H1 (cell line): ENCODE measurements around the gene INSM1. TPM values are rescaled to one million over a fixed set of nuclear protein-coding genes. Genes with fewer than 3 reads are reported as not detected.

Source experiments
- CTCF ChIA-PET: fragments of 300-600 bp; sonication (Branson Sonifier 250); formaldehyde crosslinking; loops from one replicate; lab custom pipeline; 2021; ENCODE audit not compliant: partially characterized antibody; lab: Charles Lee
- POLR2A ChIA-PET: fragments of 300-600 bp; sonication (Branson Sonifier 250); formaldehyde crosslinking; loops from one replicate; lab custom pipeline; 2021; ENCODE audit warnings: inconsistent platforms; ENCODE audit not compliant: partially characterized antibody; lab: Charles Lee
- DNase-seq, 2 experiments: peaks; one replicate each; pipeline versions ENCODE4 v3.0.0 to v3.0.0-alpha.2; 2010 to 2022; ENCODE audit warnings: low spot score in 2 of 2, low read depth in 1 of 2, mixed read lengths in 1 of 2
- FAIRE-seq: peaks from 2 replicates; lab custom pipeline; 2011; peaks lifted over from hg19 to GRCh38; lab: Jason Lieb, UNC
- H2AFZ ChIP-seq: 2 replicates; pipeline ENCODE4 v1.8.1; 2012; ENCODE audit warnings: low read length, inconsistent platforms
- H2AK5ac ChIP-seq: 2 replicates; pipeline ENCODE4 v1.6.1; 2013; ENCODE audit warnings: low read depth, low read length
- H2BK120ac ChIP-seq: replicated peaks from 2 replicates; pipeline ENCODE3; 2013; ENCODE audit warnings: low read depth, low read length, inconsistent platforms
- H2BK12ac ChIP-seq: 2 replicates; pipeline ENCODE4 v1.6.1; 2013; ENCODE audit warnings: low read depth, low read length
- H2BK15ac ChIP-seq: 2 replicates; pipeline ENCODE4 v1.6.1; 2013; ENCODE audit warnings: low read length
- H2BK20ac ChIP-seq: 2 replicates; pipeline ENCODE4 v1.6.1; 2013; ENCODE audit warnings: low read length
- H2BK5ac ChIP-seq: 2 replicates; pipeline ENCODE4 v1.6.1; 2013; ENCODE audit warnings: low read depth, low read length
- H3K14ac ChIP-seq: 2 replicates; pipeline ENCODE4 v1.6.1; 2013; ENCODE audit warnings: inconsistent platforms; ENCODE audit not compliant: insufficient read length
- H3K18ac ChIP-seq: 2 replicates; pipeline ENCODE4 v1.6.1; 2013; ENCODE audit warnings: low read length; ENCODE audit errors: extremely low read depth
- H3K23ac ChIP-seq: 2 replicates; pipeline ENCODE4 v1.6.1; 2013; ENCODE audit warnings: inconsistent platforms; ENCODE audit not compliant: insufficient read length
- H3K23me2 ChIP-seq: 2 replicates; pipeline ENCODE4 v1.6.1; 2013; ENCODE audit warnings: low read depth, low read length
- H3K27ac ChIP-seq: 2 replicates; pipeline ENCODE4 v1.6.1; 2011; ENCODE audit warnings: low read depth, low read length, inconsistent platforms
- H3K27me3 ChIP-seq, 4 experiments: replicated peaks in 1 of 4; 1 replicate in 1 of 4; 2 replicates in 3 of 4; pipeline versions ENCODE4 v1.6.1 to v1.8.1; 2011 to 2013; ENCODE audit warnings: low read length in 3 of 4, mild to moderate bottlenecking in 3 of 4, inconsistent platforms in 2 of 4, mixed read lengths in 2 of 4, moderate library complexity in 1 of 4; ENCODE audit not compliant: control insufficient read depth in 3 of 4, insufficient read depth in 3 of 4; ENCODE audit errors: extremely low read depth in 1 of 4
- H3K36me3 ChIP-seq, 4 experiments: 2 replicates each; pipeline versions ENCODE4 v1.6.1 to v1.8.1; 2011 to 2013; ENCODE audit warnings: mild to moderate bottlenecking in 4 of 4, low read length in 3 of 4, moderate library complexity in 2 of 4, control low read depth in 1 of 4, inconsistent platforms in 1 of 4; ENCODE audit not compliant: insufficient read depth in 4 of 4, control insufficient read depth in 2 of 4
- H3K4ac ChIP-seq: replicated peaks from 2 replicates; pipeline ENCODE3; 2013; ENCODE audit warnings: low read length, low read depth, mixed read lengths, inconsistent platforms; ENCODE audit not compliant: insufficient read length
- H3K4me1 ChIP-seq, 4 experiments: replicated peaks in 1 of 4; 1 replicate in 1 of 4; 2 replicates in 3 of 4; pipeline versions ENCODE4 v1.6.1 to v1.8.1; 2011 to 2013; ENCODE audit warnings: low read length in 3 of 4, inconsistent platforms in 2 of 4, mixed read lengths in 1 of 4; ENCODE audit not compliant: insufficient read depth in 4 of 4, control insufficient read depth in 3 of 4
- H3K4me2 ChIP-seq, 2 experiments: 2 replicates each; pipeline versions ENCODE4 v1.6.1 to v1.8.1; 2011 to 2013; ENCODE audit warnings: low read depth in 2 of 2, low read length in 2 of 2, control low read depth in 1 of 2, inconsistent platforms in 1 of 2, mild to moderate bottlenecking in 1 of 2; ENCODE audit not compliant: insufficient read depth in 1 of 2
- H3K4me3 ChIP-seq, 4 experiments: fragments of 200-600, 300-600 bp in 1 of 4; sonication (generic), shearing (Covaris generic), sonication (Bioruptor Twin) in 1 of 4; 2 replicates each; pipeline versions ENCODE4 v1.5.1 to v1.8.1; 2011 to 2016; ENCODE audit warnings: low read length in 4 of 4, low read depth in 3 of 4, control low read depth in 2 of 4, inconsistent platforms in 2 of 4, mild to moderate bottlenecking in 2 of 4, mixed read lengths in 1 of 4, moderate library complexity in 1 of 4; ENCODE audit not compliant: insufficient read depth in 2 of 4; ENCODE audit errors: extremely low read depth in 1 of 4
- H3K56ac ChIP-seq: replicated peaks from 2 replicates; pipeline ENCODE3; 2013; ENCODE audit warnings: low read depth, mild to moderate bottlenecking, mixed read lengths, low read length, inconsistent platforms; ENCODE audit not compliant: insufficient read length
- H3K79me1 ChIP-seq: 2 replicates; pipeline ENCODE4 v1.6.1; 2013; ENCODE audit warnings: low read depth, low read length, control low read depth
- H3K79me2 ChIP-seq, 2 experiments: 2 replicates each; pipeline versions ENCODE4 v1.6.1 to v1.8.1; 2012 to 2013; ENCODE audit warnings: low read length in 2 of 2, mild to moderate bottlenecking in 2 of 2, inconsistent platforms in 1 of 2; ENCODE audit not compliant: insufficient read depth in 2 of 2, control insufficient read depth in 1 of 2
- H3K9ac ChIP-seq, 4 experiments: replicated peaks in 1 of 4; 1 replicate in 1 of 4; 2 replicates in 3 of 4; pipeline versions ENCODE4 v1.6.1 to v1.8.1; 2011 to 2013; ENCODE audit warnings: low read depth in 3 of 4, low read length in 3 of 4, control low read depth in 2 of 4, mild to moderate bottlenecking in 2 of 4, moderate library complexity in 2 of 4, inconsistent platforms in 1 of 4; ENCODE audit errors: extremely low read depth in 1 of 4
- H3K9me3 ChIP-seq, 2 experiments: 2 replicates each; pipeline versions ENCODE4 v1.6.1 to v1.8.1; 2012 to 2013; ENCODE audit warnings: mild to moderate bottlenecking in 2 of 2, moderate library complexity in 2 of 2, control low read depth in 1 of 2, inconsistent platforms in 1 of 2, low read depth in 1 of 2, low read length in 1 of 2, mixed read lengths in 1 of 2; ENCODE audit not compliant: insufficient read depth in 2 of 2
- H4K20me1 ChIP-seq, 2 experiments: replicated peaks in 1 of 2; 2 replicates each; pipeline versions ENCODE3 to v1.8.1; 2011 to 2013; ENCODE audit warnings: inconsistent platforms in 2 of 2, low read length in 2 of 2, mild to moderate bottlenecking in 1 of 2; ENCODE audit not compliant: insufficient read depth in 2 of 2, control insufficient read depth in 1 of 2
- H4K5ac ChIP-seq: 2 replicates; pipeline ENCODE4 v1.6.1; 2013; ENCODE audit warnings: low read length, low read depth, mixed read lengths, inconsistent platforms; ENCODE audit not compliant: insufficient read length
- H4K8ac ChIP-seq: 2 replicates; pipeline ENCODE4 v1.8.0; 2013; ENCODE audit warnings: mild to moderate bottlenecking, moderate library complexity, low read length, inconsistent platforms; ENCODE audit not compliant: insufficient read depth; ENCODE audit errors: extremely low read depth
- H4K91ac ChIP-seq: replicated peaks from 2 replicates; pipeline ENCODE3; 2013; ENCODE audit warnings: low read length, mixed read lengths, inconsistent platforms; ENCODE audit not compliant: insufficient read length
- CBX5 ChIP-seq: fragments of 300-800, 300-1000 bp; sonication (generic); IDR thresholded peaks from 2 replicates; pipeline ENCODE4 v1.7.1; 2016; ENCODE audit warnings: antibody characterized with exemption, low read length, low read depth
- CHD1 ChIP-seq: IDR thresholded peaks from 2 replicates; pipeline ENCODE4 v1.6.1; 2012; ENCODE audit warnings: low read depth, low read length, improper control_type of control experiment
- CREB1 ChIP-seq: IDR thresholded peaks from 2 replicates; pipeline ENCODE4 v1.6.1; 2012; ENCODE audit warnings: inconsistent platforms
- EZH2 ChIP-seq: fragments of 200-600 bp; sonication (generic); IDR thresholded peaks from 2 replicates; pipeline ENCODE4 v1.7.1; 2012; ENCODE audit warnings: low read depth, mild to moderate bottlenecking, moderate library complexity, low read length, inconsistent platforms; ENCODE audit not compliant: severe bottlenecking
- HDAC2 ChIP-seq, 2 experiments: fragments of 300-600 bp in 1 of 2; sonication (generic) in 1 of 2; IDR thresholded peaks; 2 replicates each; pipeline ENCODE4 v1.6.1; 2011 to 2012; ENCODE audit warnings: low read depth in 2 of 2, low read length in 2 of 2, mild to moderate bottlenecking in 2 of 2, moderate library complexity in 2 of 2, borderline replicate concordance in 1 of 2, inconsistent platforms in 1 of 2
- WGBS, 2 experiments: shearing (Covaris generic) in 1 of 2; methylation state at CpG; one replicate each; pipeline versions ENCODE4 v1.1.6 to v1.1.7; 2013 to 2015; ENCODE audit warnings: low lambda C conversion rate in 2 of 2, mixed read lengths in 2 of 2, inconsistent platforms in 1 of 2, low coverage in 1 of 2, missing lambda C conversion rate in 1 of 2; ENCODE audit not compliant: insufficient replicate concordance in 2 of 2, insufficient coverage in 1 of 2, insufficient read length in 1 of 2; ENCODE audit errors: extremely low coverage in 1 of 2, missing lambda C conversion rate in 1 of 2; 5-methylcytosine and 5-hydroxymethylcytosine counted together
- polyA plus RNA-seq, 7 experiments: library from polyadenylated mRNA; depleted of rRNA in 3 of 7; stranded (reverse) in 5 of 7; unstranded in 2 of 7; fragments of >200 nt in 5 of 7; fragments of 200-250 nt in 2 of 7; gene quantifications; 1 replicate in 5 of 7; 2 replicates in 1 of 7; 4 replicates in 1 of 7; pipeline versions ENCODE4 v1.2.1 to v1.2.3, GENCODE V29; 2011 to 2013; ENCODE audit warnings: missing spikeins in 2 of 7, mixed read lengths in 2 of 7
- total RNA-seq: library from RNA; stranded (reverse); fragmentation: NEBNext Ultra II Directional; extraction: Animal tissue kit (Norgen Biotek cat#: 25700); gene quantifications from 2 replicates; pipeline ENCODE4 v1.2.1, GENCODE V29; 2021

Gene INSM1
- total and polyA plus RNA-seq, 2 of the 8 experiments (the other 6 are each of a cell fraction or from before 2014, with no cell fraction given), result 0.86 to 2.5 TPM

DNA sequence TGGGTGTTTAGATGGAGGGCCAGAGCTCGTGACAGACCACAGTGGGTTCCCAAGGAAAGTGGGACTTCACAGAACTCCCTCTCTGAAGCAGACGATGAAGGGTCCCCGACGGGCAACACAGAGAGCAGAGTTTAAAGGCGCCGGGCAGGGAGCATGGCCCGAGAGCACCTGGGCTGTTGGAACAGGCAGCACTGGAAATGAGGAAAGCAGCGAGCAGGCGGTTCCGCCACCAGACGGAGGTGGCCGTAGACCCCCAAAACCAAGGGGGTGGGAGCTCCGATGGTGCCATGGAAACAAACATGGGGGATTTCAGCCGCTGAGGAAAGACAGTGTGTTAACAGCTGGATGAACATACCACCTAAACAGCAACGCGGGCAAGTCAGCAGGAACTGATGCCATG lies 27.5 kb upstream of the INSM1 start:
- H4K20me1 ChIP-seq, result no peaks in the 10 kb centered on the region
- H3K4ac ChIP-seq, result no peak overlapping the region
- H3K23me2 ChIP-seq, result peaks cover 4% of the 10 kb centered on the region; the same call in 1 of the 2 replicates
- H2BK12ac ChIP-seq, result no peak overlapping the region
- no peak overlapping the region for H4K8ac ChIP-seq
- H2AFZ ChIP-seq, result no peak overlapping the region; the same call in 1 of the 2 replicates
- no peaks in the 10 kb centered on the region for H3K79me2 ChIP-seq
- H3K14ac ChIP-seq, result no peak overlapping the region
- no peak for TF ChIP-seq CREB1
- TF ChIP-seq CHD1, result no peak
- TF ChIP-seq CBX5, result no peak
- TF ChIP-seq HDAC2 (IDR thresholded peaks at IDR 0.05; ENCODE audit: borderline replicate concordance in 1 of 2, low read depth in 2 of 2, low read length in 2 of 2), result no peak
- TF ChIP-seq EZH2, result no peak
- H2AK5ac ChIP-seq, result no peak overlapping the region
- ChIA-PET POLR2A (no interaction called here), CTCF (interaction anchor here (0.6 to 1.3 kb wide), 3 partner anchors 19 to 62 kb away, joined by 3 to 6 read pairs (median 3); no protein-coding TSS in a partner anchor)
- no peak overlapping the region for H4K91ac ChIP-seq
- H3K27ac ChIP-seq, result no peak overlapping the region
- peaks cover 0 to 2% of the 10 kb centered on the region in 2 experiments; a peak in 1 of 4 replicates for H3K9me3 ChIP-seq
- no peak overlapping the region for H3K18ac ChIP-seq
- H3K9ac ChIP-seq, result no peak overlapping the region
- no peak overlapping the region for H2BK15ac ChIP-seq
- no peaks in the 10 kb centered on the region for H3K4me1 ChIP-seq
- H3K4me2 ChIP-seq, result no peak overlapping the region
- FAIRE-seq, result no peak
- 95% methylated on average over 16 of the region's 16 CpGs; no CpG with 5 or more reads in 1 of the 2 experiments for WGBS, 2 experiments
- no peaks in the 10 kb centered on the region for H3K27me3 ChIP-seq
- H2BK120ac ChIP-seq, result no peak overlapping the region
- H3K56ac ChIP-seq, result no peak overlapping the region
- H3K79me1 ChIP-seq, result no peaks in the 10 kb centered on the region
- no peak overlapping the region for H3K23ac ChIP-seq
- no peak overlapping the region for H2BK20ac ChIP-seq
- H4K5ac ChIP-seq, result no peak overlapping the region
- no peak overlapping the region for H3K4me3 ChIP-seq
- DNase-seq, result no peak
- H3K36me3 ChIP-seq, result no peaks in the 10 kb centered on the region
- no peak overlapping the region for H2BK5ac ChIP-seq
